Adrenal gland (tissue), 12 donors: ENCODE results near the gene PIP5K1C. TPM values are rescaled to one million over a fixed set of nuclear protein-coding genes. Genes with fewer than 3 reads are reported as not detected.

Experiments used
- DNase-seq, 7 donors: peaks; one replicate each; pipeline ENCODE4 v3.0.0-alpha.2; 2019 to 2020
- H3K27ac ChIP-seq, 5 donors: fragments of 200-600 bp; sonication (generic) in 4 of 5; 1 replicate in 3 of 5; 2 replicates in 2 of 5; pipeline versions ENCODE4 v1.5.1 to v1.8.0; 2016 to 2020; ENCODE audit warnings: mild to moderate bottlenecking in 1 of 5
- H3K27me3 ChIP-seq: fragments of 200-600 bp; 2 replicates; pipeline ENCODE4 v1.8.0; 2021
- H3K36me3 ChIP-seq, 2 donors: fragments of 200-600 bp; replicated peaks in 1 of 2; 1 replicate in 1 of 2; 2 replicates in 1 of 2; pipeline versions ENCODE4 v1.5.1 to v1.8.0; 2018 to 2022
- H3K4me1 ChIP-seq, 2 donors: fragments of 200-600 bp; replicated peaks in 1 of 2; 1 replicate in 1 of 2; 2 replicates in 1 of 2; pipeline versions ENCODE4 v1.5.1 to v1.8.0; 2018 to 2021
- H3K4me3 ChIP-seq, 4 donors: fragments of 200-600 bp; sonication (generic) in 3 of 4; one replicate each; pipeline ENCODE4 v1.5.1; 2016 to 2018
- H3K9me3 ChIP-seq, 3 donors: fragments of 200-600 bp; sonication (generic) in 1 of 3; replicated peaks in 1 of 3; 1 replicate in 2 of 3; 2 replicates in 1 of 3; pipeline versions ENCODE4 v1.5.1 to v1.8.0; 2016 to 2021
- CTCF ChIP-seq, 6 experiments: fragments of 450-650 bp in 4 of 6; fragments of 200-600 bp in 2 of 6; sonication (generic) in 1 of 6; IDR thresholded peaks; 1 replicate in 5 of 6; 2 replicates in 1 of 6; pipeline versions ENCODE4 v1.5.1 to v1.8.0; 2016 to 2021; ENCODE audit warnings: antibody characterized with exemption in 6 of 6, mild to moderate bottlenecking in 2 of 6, moderate library complexity in 1 of 6
- POLR2A ChIP-seq, 2 donors: fragments of 450-650 bp; IDR thresholded peaks; one replicate each; pipeline ENCODE4 v1.6.1; 2017; ENCODE audit warnings: antibody characterized with exemption in 2 of 2, mild to moderate bottlenecking in 2 of 2, moderate library complexity in 1 of 2
- WGBS, 4 donors: extraction: QIAGEN DNeasy Blood & Tissue Kit in 2 of 4; methylation state at CpG; one replicate each; pipeline versions ENCODE4 v1.1.5 to v1.1.7; 2013 to 2017; 5-methylcytosine and 5-hydroxymethylcytosine counted together
- intact Hi-C, 2 donors: fragments of 100-400 bp; cut with DNase I; formaldehyde crosslinking; loops; one replicate each; pipeline versions ENCODE4 v1.14.1 to v1.15.0; 2022 to 2023
- polyA plus RNA-seq, 3 donors: library from polyadenylated mRNA; stranded (reverse); fragments of 200-250 nt in 2 of 3; fragments of 350-450 nt in 1 of 3; fragmentation: Illumina TruSeq in 1 of 3; extraction: RNeasy Lipid Tissue Mini Kit (QIAGEN cat#74804) in 1 of 3; gene quantifications; one replicate each; pipeline ENCODE4 v1.2.3, GENCODE V29; 2013 to 2014
- total RNA-seq, 9 donors: library from RNA; depleted of rRNA in 4 of 9; stranded (reverse); fragments of >200 nt in 4 of 9; fragments of 120-200 nt in 1 of 9; fragmentation: NEBNext Ultra II Directional in 1 of 9; extraction: Animal tissue kit (Norgen Biotek cat#: 25700) in 1 of 9; gene quantifications; one replicate each; pipeline versions ENCODE4 v1.1.0 to v1.2.4, GENCODE V29; 2013 to 2023
- donor health status: healthy with polysubstance abuse.
- donor health status: Bipolar disorder and iron deficiency.
- donor health status: DM: yes; HTN: yes; CAD: no.
- donor health status: DM: no; HTN: no; CAD: no.
- donor health status: DM: no; HTN: no; CAD: no.
- donor health status: DM: yes; HTN: yes; CAD: no.

Gene PIP5K1C
- total and polyA plus RNA-seq, 12 donors = 4.0 to 44.7 (median 31.0) TPM

- intact Hi-C loops = no loop called here
- Histone ChIP-seq H3K27ac (no peak overlapping the region), H3K4me3 (peak overlapping the region in 1 of 4 donors; percentile 29), H3K4me1 (peaks cover 0 to 9% of the 10 kb centered on the region in 2 donors), H3K27me3 (peaks cover 36% of the 10 kb centered on the region), H3K36me3 (no peaks in the 10 kb centered on the region), H3K9me3 (no peaks in the 10 kb centered on the region)
- TF ChIP-seq POLR2A (IDR thresholded peaks at IDR 0.05) = peak in 1 of 2 donors; percentile 94
- peak in 1 of 6 experiments; percentile 37 for TF ChIP-seq CTCF (IDR thresholded peaks at IDR 0.05)
- peak; percentile 73 to 86 (median 78) for DNase-seq
- WGBS, 4 donors = 16 to 70% (median 27%) methylated on average over 12 to 46 of the region's 46 CpGs
These were observed 21.0 kb upstream of the PIP5K1C start for GRCh38 chr19:3721131-3721886.

- no peak for TF ChIP-seq POLR2A (IDR thresholded peaks at IDR 0.05)
- no peak for TF ChIP-seq CTCF (IDR thresholded peaks at IDR 0.05)
- intact Hi-C loops = no loop called here
- Histone ChIP-seq H3K27ac (no peak overlapping the region), H3K4me3 (no peak overlapping the region), H3K27me3 (peaks cover 36% of the 10 kb centered on the region), H3K4me1 (peaks cover 0 to 9% of the 10 kb centered on the region in 2 donors), H3K9me3 (no peaks in the 10 kb centered on the region), H3K36me3 (no peaks in the 10 kb centered on the region)
- 18 to 28% (median 20%) methylated on average over 9 of the region's 9 CpGs for WGBS, 4 donors
- no peak for DNase-seq
These were observed 20.2 kb upstream of the PIP5K1C start for GRCh38 chr19:3720349-3720917.

GRCh38 chr19:3719868-3720267 lies 19.6 kb upstream of the PIP5K1C start:
- H3K4me3 ChIP-seq = no peak overlapping the region
- no peaks in the 10 kb centered on the region for H3K9me3 ChIP-seq
- peaks cover 36% of the 10 kb centered on the region for H3K27me3 ChIP-seq
- intact Hi-C loops = no loop called here
- DNase-seq = no peak
- 73 to 88% (median 81%) methylated on average over 4 of the region's 4 CpGs for WGBS, 4 donors
- no peak for TF ChIP-seq CTCF (IDR thresholded peaks at IDR 0.05)
- no peak for TF ChIP-seq POLR2A (IDR thresholded peaks at IDR 0.05)
- H3K4me1 ChIP-seq = peaks cover 0 to 9% of the 10 kb centered on the region in 2 donors
- H3K27ac ChIP-seq = no peak overlapping the region
- H3K36me3 ChIP-seq = no peaks in the 10 kb centered on the region

GRCh38 chr19:3716147-3716668 lies 15.9 kb upstream of the PIP5K1C start:
- Histone ChIP-seq H3K4me3 (no peak overlapping the region), H3K4me1 (peaks cover 0 to 2% of the 10 kb centered on the region in 2 donors), H3K27me3 (peaks cover 21% of the 10 kb centered on the region), H3K36me3 (no peaks in the 10 kb centered on the region), H3K9me3 (no peaks in the 10 kb centered on the region), H3K27ac (no peak overlapping the region)
- TF ChIP-seq CTCF (IDR thresholded peaks at IDR 0.05) = no peak
- TF ChIP-seq POLR2A (IDR thresholded peaks at IDR 0.05) = no peak
- DNase-seq = no peak
- intact Hi-C loops = no loop called here
- WGBS, 4 donors = 71 to 80% (median 74%) methylated on average over 3 to 16 of the region's 16 CpGs
